ENCODE measurements around the gene PIAS4.

The PIAS4 gene

GRCh38 chr19:4059891-4060620, 52.5 kb downstream of the PIAS4 start:
- no peak for TF ChIP-seq CTCF (IDR thresholded peaks at IDR 0.05; ENCODE audit: insufficient read depth, low read length, missing control alignments)
- POLR2A ChIA-PET, result interaction anchor here (0.6 kb wide), 1 partner anchor 72 kb away, joined by 8 read pairs; no protein-coding TSS in a partner anchor
- DNase-seq (ENCODE audit: low read depth, low spot score), result no peak
- H3K4me3 ChIP-seq (ENCODE audit: low read depth, low read length), result no peak overlapping the region
- CTCF ChIA-PET, result interaction anchor here (2.6 kb wide), 1 partner anchor 72 kb away, joined by 7 read pairs; no protein-coding TSS in a partner anchor

GRCh38 chr19:4060621-4061177, 53.2 kb downstream of the PIAS4 start:
- ChIA-PET CTCF (no interaction called here), POLR2A (no interaction called here)
- DNase-seq (ENCODE audit: low read depth, low spot score), result no peak
- H3K4me3 ChIP-seq (ENCODE audit: low read depth, low read length), result no peak overlapping the region
- no peak for TF ChIP-seq CTCF (IDR thresholded peaks at IDR 0.05; ENCODE audit: insufficient read depth, low read length, missing control alignments)

GRCh38 chr19:4061178-4061682, 53.7 kb downstream of the PIAS4 start:
- ChIA-PET CTCF (no interaction called here), POLR2A (no interaction called here)
- no peak overlapping the region for H3K4me3 ChIP-seq (ENCODE audit: low read depth, low read length)
- TF ChIP-seq CTCF (IDR thresholded peaks at IDR 0.05; ENCODE audit: insufficient read depth, low read length, missing control alignments), result no peak
- DNase-seq (ENCODE audit: low read depth, low spot score), result no peak

- ChIA-PET POLR2A (no interaction called here), CTCF (interaction anchor here (0.9 to 1.4 kb wide), 2 partner anchors 78 to 126 kb away, joined by 3 to 4 read pairs; no protein-coding TSS in a partner anchor)
- TF ChIP-seq CTCF (IDR thresholded peaks at IDR 0.05; ENCODE audit: insufficient read depth, low read length, missing control alignments), result no peak
- H3K4me3 ChIP-seq (ENCODE audit: low read depth, low read length), result no peak overlapping the region
- DNase-seq (ENCODE audit: low read depth, low spot score), result no peak
Measured at GRCh38 chr19:4061683-4062418, 54.3 kb downstream of the PIAS4 start.

GRCh38 chr19:4062419-4063368, 55.2 kb downstream of the PIAS4 start:
- ChIA-PET CTCF (interaction anchor here (0.9 to 1.4 kb wide), 2 partner anchors 77 to 125 kb away, joined by 3 to 4 read pairs; no protein-coding TSS in a partner anchor), POLR2A (no interaction called here)
- TF ChIP-seq CTCF (IDR thresholded peaks at IDR 0.05; ENCODE audit: insufficient read depth, low read length, missing control alignments), result no peak
- peak overlapping the region; percentile 8 for H3K4me3 ChIP-seq (ENCODE audit: low read depth, low read length)
- no peak for DNase-seq (ENCODE audit: low read depth, low spot score)
